Cardiac fibroblast (primary cell): ENCODE results near the gene OR9K2.
"Not testable (repeated sequence)": the region's sequence is repeated elsewhere in the genome, so short reads cannot be mapped to it uniquely, and the experiment has no call there.

Experiments
- DNase-seq, 2 donors: peaks; one replicate each; pipeline versions ENCODE4 v3.0.0 to v3.0.0-alpha.2; 2010; ENCODE audit warnings: low read depth in 2 of 2
- H3K4me3 ChIP-seq, 2 donors: replicated peaks in 1 of 2; 1 replicate in 1 of 2; 2 replicates in 1 of 2; pipeline ENCODE4 v1.5.1; 2011; ENCODE audit warnings: low read depth in 2 of 2, low read length in 2 of 2, mild to moderate bottlenecking in 2 of 2, moderate library complexity in 1 of 2
- TF ChIP-seq, protein P1 (sequence below): IDR thresholded peaks from one replicate; pipeline ENCODE4 v1.5.1; 2011; ENCODE audit warnings: low read depth, mild to moderate bottlenecking, low read length, inconsistent platforms

Gene OR9K2

DNA sequence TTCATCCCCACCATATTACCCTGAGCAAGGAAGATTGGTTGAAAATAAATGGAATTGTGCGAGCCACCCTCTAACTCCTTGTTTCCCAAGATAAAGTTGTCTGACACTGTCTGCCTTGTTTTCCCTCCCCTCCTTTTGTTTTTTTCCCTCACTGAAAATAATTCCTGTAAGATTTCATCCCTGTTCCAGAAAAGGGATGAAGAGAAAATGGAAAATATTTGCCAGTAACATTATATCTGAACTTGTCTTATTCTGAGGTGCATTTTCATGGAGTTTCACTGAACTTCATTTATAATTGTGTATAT is 17.3 kb downstream of the OR9K2 start:
- H3K4me3 ChIP-seq: no peak overlapping the region
- DNase-seq: no peak
- TF ChIP-seq, protein P1, sequence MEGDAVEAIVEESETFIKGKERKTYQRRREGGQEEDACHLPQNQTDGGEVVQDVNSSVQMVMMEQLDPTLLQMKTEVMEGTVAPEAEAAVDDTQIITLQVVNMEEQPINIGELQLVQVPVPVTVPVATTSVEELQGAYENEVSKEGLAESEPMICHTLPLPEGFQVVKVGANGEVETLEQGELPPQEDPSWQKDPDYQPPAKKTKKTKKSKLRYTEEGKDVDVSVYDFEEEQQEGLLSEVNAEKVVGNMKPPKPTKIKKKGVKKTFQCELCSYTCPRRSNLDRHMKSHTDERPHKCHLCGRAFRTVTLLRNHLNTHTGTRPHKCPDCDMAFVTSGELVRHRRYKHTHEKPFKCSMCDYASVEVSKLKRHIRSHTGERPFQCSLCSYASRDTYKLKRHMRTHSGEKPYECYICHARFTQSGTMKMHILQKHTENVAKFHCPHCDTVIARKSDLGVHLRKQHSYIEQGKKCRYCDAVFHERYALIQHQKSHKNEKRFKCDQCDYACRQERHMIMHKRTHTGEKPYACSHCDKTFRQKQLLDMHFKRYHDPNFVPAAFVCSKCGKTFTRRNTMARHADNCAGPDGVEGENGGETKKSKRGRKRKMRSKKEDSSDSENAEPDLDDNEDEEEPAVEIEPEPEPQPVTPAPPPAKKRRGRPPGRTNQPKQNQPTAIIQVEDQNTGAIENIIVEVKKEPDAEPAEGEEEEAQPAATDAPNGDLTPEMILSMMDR: no peak

DNA sequence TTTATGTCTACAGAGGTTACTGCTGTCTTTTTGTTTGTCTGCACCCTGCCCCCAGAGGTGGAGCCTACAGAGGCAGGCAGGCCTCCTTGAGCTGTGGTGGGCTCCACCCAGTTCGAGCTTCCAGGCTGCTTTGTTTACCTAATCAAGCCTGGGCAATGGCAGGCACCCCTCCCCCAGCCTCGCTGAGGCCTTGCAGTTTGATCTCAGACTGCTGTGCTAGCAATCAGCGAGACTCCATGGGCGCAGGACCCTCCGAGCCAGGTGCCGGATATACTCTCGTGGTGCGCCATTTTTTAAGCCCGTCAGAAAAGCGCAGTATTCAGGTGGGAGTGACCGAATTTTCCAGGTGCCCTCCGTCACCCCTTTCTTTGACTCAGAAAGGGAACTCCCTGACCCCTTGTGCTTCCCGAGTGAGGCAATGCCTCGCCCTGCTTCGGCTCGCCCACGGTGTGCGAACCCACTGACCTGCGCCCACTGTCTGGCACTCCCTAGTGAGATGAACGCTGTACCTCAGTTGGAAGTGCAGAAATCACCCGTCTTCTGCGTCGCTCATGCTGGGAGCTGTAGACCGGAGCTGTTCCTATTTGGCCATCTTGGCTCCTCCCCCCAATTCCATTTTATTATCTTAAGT is 40.9 kb downstream of the OR9K2 start:
- not testable (repeated sequence) for DNase-seq

DNA sequence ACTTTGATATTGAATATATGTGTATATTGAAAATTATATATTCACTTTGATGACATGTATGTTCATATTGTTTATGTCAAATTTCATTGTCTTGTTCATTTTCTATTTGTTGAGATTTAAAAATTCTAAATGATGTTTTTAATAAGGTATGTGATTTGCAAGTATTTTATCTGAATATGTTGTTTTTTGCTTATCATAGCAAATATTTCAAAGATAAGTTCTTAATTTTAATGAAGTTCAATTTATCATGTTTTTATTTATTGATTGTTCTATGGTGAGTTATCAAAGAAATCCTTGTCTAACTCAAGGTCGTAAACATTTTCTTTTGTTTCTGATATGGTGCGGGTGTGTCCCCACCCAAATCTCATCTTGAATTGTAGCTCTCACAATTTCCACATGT is 45.2 kb downstream of the OR9K2 start:
- TF ChIP-seq, protein P1: no peak
- H3K4me3 ChIP-seq: no peak overlapping the region
- no peak for DNase-seq

More for the DNA sequence above, 40.9 kb downstream of the OR9K2 start:
- H3K4me3 ChIP-seq: not testable (repeated sequence)

DNA sequence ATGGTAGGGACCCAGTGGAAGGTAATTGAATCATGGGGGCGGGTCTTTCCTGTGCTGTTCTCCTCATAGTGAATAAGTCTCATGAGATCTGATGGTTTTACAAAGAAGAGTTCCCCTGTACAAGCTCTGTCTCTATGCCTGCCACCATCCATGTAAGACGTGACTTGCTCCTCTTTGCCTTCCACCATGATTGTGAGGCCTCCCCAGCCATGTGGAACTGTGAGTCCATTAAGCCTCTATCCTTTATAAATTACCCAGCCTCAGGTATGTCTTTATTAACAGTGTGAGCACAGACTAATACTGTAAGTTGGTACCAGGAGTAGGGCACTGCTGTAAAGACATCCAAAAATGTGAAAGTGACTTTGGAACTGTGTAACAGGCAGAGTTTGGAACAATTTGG is 45.6 kb downstream of the OR9K2 start:
- DNase-seq, H3K4me3 ChIP-seq: not testable (repeated sequence)

DNA sequence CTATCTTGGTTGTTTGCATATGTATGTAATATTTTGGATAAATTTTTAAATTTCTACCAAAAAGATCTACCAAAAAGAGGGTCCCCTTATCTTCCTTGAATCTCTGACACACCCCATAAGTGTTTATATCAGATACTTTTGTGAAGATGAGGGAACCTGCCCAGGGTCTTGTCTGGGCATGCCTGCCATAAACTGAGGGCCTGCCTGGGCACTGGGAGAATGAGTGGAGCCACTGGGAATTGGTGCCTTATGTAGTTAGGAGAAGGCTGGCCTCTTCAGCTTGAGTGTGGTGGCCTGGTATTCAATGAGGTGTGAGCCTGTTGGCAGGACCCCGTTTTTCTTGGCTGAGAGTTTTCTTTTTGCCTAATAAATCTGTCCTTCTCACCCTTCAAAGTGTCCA is 46.5 kb downstream of the OR9K2 start:
- TF ChIP-seq, protein P1: no peak
- DNase-seq: no peak
- H3K4me3 ChIP-seq: no peak overlapping the region

DNA sequence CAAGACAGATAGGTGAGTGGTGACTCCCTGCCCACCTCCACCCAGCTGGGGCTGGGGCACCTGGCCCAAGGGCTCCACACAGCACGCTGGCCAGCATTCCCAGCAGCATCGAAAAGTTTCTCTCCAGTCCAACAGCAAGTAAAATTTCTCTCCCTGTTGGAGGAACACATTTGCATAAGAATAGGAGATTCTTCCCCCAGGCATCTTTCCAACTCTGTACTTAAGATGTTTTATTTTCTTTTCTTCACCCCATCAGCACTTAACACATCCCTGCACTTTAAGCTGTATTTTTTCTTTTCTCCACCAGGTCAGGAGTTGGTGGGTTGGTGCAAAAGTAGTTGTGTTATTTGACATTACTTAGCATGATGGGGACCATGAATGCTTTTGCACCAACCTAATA is 47.2 kb downstream of the OR9K2 start:
- DNase-seq: no peak

More for the DNA sequence above, 47.2 kb downstream of the OR9K2 start:
- H3K4me3 ChIP-seq: no peak overlapping the region
- TF ChIP-seq, protein P1: no peak
